Suprapubic skin (tissue), 3 donors: Measurements from ENCODE around the gene EEF1AKMT4.

Source experiments
- EP300 ChIP-seq: sonication (generic); formaldehyde crosslinking; IDR thresholded peaks from one replicate; pipeline ENCODE4 v1.6.1; 2017; ENCODE audit warnings: antibody characterized with exemption
- TF ChIP-seq, protein P1 (sequence below), 2 donors: fragments of 200-600 bp in 1 of 2; fragments of 450-650 bp in 1 of 2; sonication (generic) in 1 of 2; IDR thresholded peaks; one replicate each; pipeline ENCODE4 v1.5.1; 2016 to 2019; ENCODE audit warnings: antibody characterized with exemption in 2 of 2, mild to moderate bottlenecking in 1 of 2, moderate library complexity in 1 of 2

DNA sequence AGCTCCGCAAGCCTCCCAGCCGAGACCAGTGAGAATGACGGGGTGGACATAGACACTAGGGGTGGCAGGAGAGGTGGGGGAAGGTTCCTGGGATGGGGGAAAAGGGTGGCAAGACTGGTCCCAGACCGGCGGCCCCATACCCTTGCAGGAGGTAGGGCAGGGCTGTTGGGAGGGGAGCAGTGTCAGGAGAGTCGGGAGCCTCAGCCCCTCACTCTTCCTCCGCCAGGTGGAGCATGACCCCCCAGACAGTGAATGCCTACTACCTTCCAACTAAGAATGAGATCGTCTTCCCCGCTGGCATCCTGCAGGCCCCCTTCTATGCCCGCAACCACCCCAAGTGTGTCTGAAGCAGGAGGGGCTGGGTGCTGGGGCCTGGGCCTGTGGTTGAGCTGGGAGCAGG, 40.9 kb downstream of the EEF1AKMT4 start:
- TF ChIP-seq, protein P1, sequence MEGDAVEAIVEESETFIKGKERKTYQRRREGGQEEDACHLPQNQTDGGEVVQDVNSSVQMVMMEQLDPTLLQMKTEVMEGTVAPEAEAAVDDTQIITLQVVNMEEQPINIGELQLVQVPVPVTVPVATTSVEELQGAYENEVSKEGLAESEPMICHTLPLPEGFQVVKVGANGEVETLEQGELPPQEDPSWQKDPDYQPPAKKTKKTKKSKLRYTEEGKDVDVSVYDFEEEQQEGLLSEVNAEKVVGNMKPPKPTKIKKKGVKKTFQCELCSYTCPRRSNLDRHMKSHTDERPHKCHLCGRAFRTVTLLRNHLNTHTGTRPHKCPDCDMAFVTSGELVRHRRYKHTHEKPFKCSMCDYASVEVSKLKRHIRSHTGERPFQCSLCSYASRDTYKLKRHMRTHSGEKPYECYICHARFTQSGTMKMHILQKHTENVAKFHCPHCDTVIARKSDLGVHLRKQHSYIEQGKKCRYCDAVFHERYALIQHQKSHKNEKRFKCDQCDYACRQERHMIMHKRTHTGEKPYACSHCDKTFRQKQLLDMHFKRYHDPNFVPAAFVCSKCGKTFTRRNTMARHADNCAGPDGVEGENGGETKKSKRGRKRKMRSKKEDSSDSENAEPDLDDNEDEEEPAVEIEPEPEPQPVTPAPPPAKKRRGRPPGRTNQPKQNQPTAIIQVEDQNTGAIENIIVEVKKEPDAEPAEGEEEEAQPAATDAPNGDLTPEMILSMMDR (IDR thresholded peaks at IDR 0.05), result no peak
- no peak for TF ChIP-seq EP300
